ENCODE data around the gene UTRN.

UTRN gene

GRCh38 chr6:144283646-144284477 lies 1.3 kb upstream of the UTRN start:
- H3K36me3 ChIP-seq (ENCODE audit: control insufficient read depth, insufficient read depth, low read length) = no peaks in the 10 kb centered on the region
- peak overlapping the region; percentile 81 for H3K9ac ChIP-seq (ENCODE audit: low read length)
- peak overlapping the region; percentile 97 for H3K4me3 ChIP-seq (ENCODE audit: low read depth, low read length)
- H3K27ac ChIP-seq (ENCODE audit: low read depth, low read length) = peak overlapping the region; percentile 76; the same call in 1 of the 2 replicates
- no peaks in the 10 kb centered on the region for H3K9me3 ChIP-seq (ENCODE audit: control insufficient read depth, insufficient read depth, low read depth, low read length)
- H3K27me3 ChIP-seq (ENCODE audit: control insufficient read depth, insufficient read depth, low read length) = peaks cover 5% of the 10 kb centered on the region; the same call in 1 of the 2 replicates
- H3K4me1 ChIP-seq (ENCODE audit: control insufficient read depth, insufficient read depth, low read length) = peaks cover 26% of the 10 kb centered on the region

GRCh38 chr6:144284478-144284782 lies 705 bp upstream of the UTRN start:
- H3K4me1 ChIP-seq (ENCODE audit: control insufficient read depth, insufficient read depth, low read length) = peaks cover 20% of the 10 kb centered on the region
- peak overlapping the region; percentile 81 for H3K9ac ChIP-seq (ENCODE audit: low read length)
- no peaks in the 10 kb centered on the region for H3K36me3 ChIP-seq (ENCODE audit: control insufficient read depth, insufficient read depth, low read length)
- H3K9me3 ChIP-seq (ENCODE audit: control insufficient read depth, insufficient read depth, low read depth, low read length) = no peaks in the 10 kb centered on the region
- peaks cover 5% of the 10 kb centered on the region; the same call in 1 of the 2 replicates for H3K27me3 ChIP-seq (ENCODE audit: control insufficient read depth, insufficient read depth, low read length)
- peak overlapping the region; percentile 97 for H3K4me3 ChIP-seq (ENCODE audit: low read depth, low read length)
- peak overlapping the region; percentile 76; the same call in 1 of the 2 replicates for H3K27ac ChIP-seq (ENCODE audit: low read depth, low read length)

GRCh38 chr6:144285548-144285797 lies 338 bp downstream of the UTRN start:
- peak overlapping the region; percentile 97 for H3K4me3 ChIP-seq (ENCODE audit: low read depth, low read length)
- peak overlapping the region; percentile 76; the same call in 1 of the 2 replicates for H3K27ac ChIP-seq (ENCODE audit: low read depth, low read length)
- H3K9ac ChIP-seq (ENCODE audit: low read length) = peak overlapping the region; percentile 81
- peaks cover 5% of the 10 kb centered on the region; the same call in 1 of the 2 replicates for H3K27me3 ChIP-seq (ENCODE audit: control insufficient read depth, insufficient read depth, low read length)
- no peaks in the 10 kb centered on the region for H3K9me3 ChIP-seq (ENCODE audit: control insufficient read depth, insufficient read depth, low read depth, low read length)
- H3K4me1 ChIP-seq (ENCODE audit: control insufficient read depth, insufficient read depth, low read length) = peaks cover 16% of the 10 kb centered on the region
- H3K36me3 ChIP-seq (ENCODE audit: control insufficient read depth, insufficient read depth, low read length) = no peaks in the 10 kb centered on the region

GRCh38 chr6:144285798-144286502 lies 815 bp downstream of the UTRN start:
- Histone ChIP-seq H3K4me1 (ENCODE audit: control insufficient read depth, insufficient read depth, low read length) (peaks cover 15% of the 10 kb centered on the region), H3K36me3 (ENCODE audit: control insufficient read depth, insufficient read depth, low read length) (no peaks in the 10 kb centered on the region), H3K27me3 (ENCODE audit: control insufficient read depth, insufficient read depth, low read length) (peaks cover 5% of the 10 kb centered on the region; the same call in 1 of the 2 replicates), H3K27ac (ENCODE audit: low read depth, low read length) (no peak overlapping the region), H3K9me3 (ENCODE audit: control insufficient read depth, insufficient read depth, low read depth, low read length) (no peaks in the 10 kb centered on the region), H3K4me3 (ENCODE audit: low read depth, low read length) (peak overlapping the region; percentile 97), H3K9ac (ENCODE audit: low read length) (peak overlapping the region; percentile 81)

- Histone ChIP-seq H3K27me3 (ENCODE audit: control insufficient read depth, insufficient read depth, low read length) (peaks cover 5% of the 10 kb centered on the region; the same call in 1 of the 2 replicates), H3K27ac (ENCODE audit: low read depth, low read length) (no peak overlapping the region; the same call in 1 of the 2 replicates), H3K4me1 (ENCODE audit: control insufficient read depth, insufficient read depth, low read length) (peaks cover 14% of the 10 kb centered on the region), H3K9me3 (ENCODE audit: control insufficient read depth, insufficient read depth, low read depth, low read length) (no peaks in the 10 kb centered on the region), H3K4me3 (ENCODE audit: low read depth, low read length) (peak overlapping the region; percentile 97), H3K9ac (ENCODE audit: low read length) (peak overlapping the region; percentile 81), H3K36me3 (ENCODE audit: control insufficient read depth, insufficient read depth, low read length) (no peaks in the 10 kb centered on the region)
Measured at GRCh38 chr6:144286503-144287393, 1.6 kb downstream of the UTRN start.

GRCh38 chr6:144289006-144289405 lies 3.9 kb downstream of the UTRN start:
- Histone ChIP-seq H3K27me3 (ENCODE audit: control insufficient read depth, insufficient read depth, low read length) (peaks cover 2% of the 10 kb centered on the region; the same call in 1 of the 2 replicates), H3K9me3 (ENCODE audit: control insufficient read depth, insufficient read depth, low read depth, low read length) (no peaks in the 10 kb centered on the region), H3K4me3 (ENCODE audit: low read depth, low read length) (no peak overlapping the region), H3K9ac (ENCODE audit: low read length) (no peak overlapping the region), H3K27ac (ENCODE audit: low read depth, low read length) (no peak overlapping the region), H3K36me3 (ENCODE audit: control insufficient read depth, insufficient read depth, low read length) (peaks cover 7% of the 10 kb centered on the region; the same call in 1 of the 2 replicates), H3K4me1 (ENCODE audit: control insufficient read depth, insufficient read depth, low read length) (peaks cover 10% of the 10 kb centered on the region)

GRCh38 chr6:144292372-144292771 lies 7.2 kb downstream of the UTRN start:
- no peak overlapping the region for H3K27ac ChIP-seq (ENCODE audit: low read depth, low read length)

GRCh38 chr6:144294016-144294415 lies 8.9 kb downstream of the UTRN start:
- Histone ChIP-seq H3K9ac (ENCODE audit: low read length) (no peak overlapping the region), H3K27me3 (ENCODE audit: control insufficient read depth, insufficient read depth, low read length) (no peaks in the 10 kb centered on the region), H3K27ac (ENCODE audit: low read depth, low read length) (no peak overlapping the region), H3K4me3 (ENCODE audit: low read depth, low read length) (no peak overlapping the region), H3K4me1 (ENCODE audit: control insufficient read depth, insufficient read depth, low read length) (no peaks in the 10 kb centered on the region), H3K9me3 (ENCODE audit: control insufficient read depth, insufficient read depth, low read depth, low read length) (peaks cover 6% of the 10 kb centered on the region; the same call in 1 of the 2 replicates), H3K36me3 (ENCODE audit: control insufficient read depth, insufficient read depth, low read length) (peaks cover 18% of the 10 kb centered on the region)

More at GRCh38 chr6:144292372-144292771, 7.2 kb downstream of the UTRN start:
- Histone ChIP-seq H3K9me3 (ENCODE audit: control insufficient read depth, insufficient read depth, low read depth, low read length) (peaks cover 6% of the 10 kb centered on the region; the same call in 1 of the 2 replicates), H3K4me1 (ENCODE audit: control insufficient read depth, insufficient read depth, low read length) (peaks cover 7% of the 10 kb centered on the region), H3K4me3 (ENCODE audit: low read depth, low read length) (no peak overlapping the region), H3K9ac (ENCODE audit: low read length) (no peak overlapping the region), H3K27me3 (ENCODE audit: control insufficient read depth, insufficient read depth, low read length) (no peaks in the 10 kb centered on the region), H3K36me3 (ENCODE audit: control insufficient read depth, insufficient read depth, low read length) (peaks cover 18% of the 10 kb centered on the region)

GRCh38 chr6:144295211-144295610 lies 10.1 kb downstream of the UTRN start:
- H3K4me1 ChIP-seq (ENCODE audit: control insufficient read depth, insufficient read depth, low read length) = no peaks in the 10 kb centered on the region
- no peak overlapping the region for H3K4me3 ChIP-seq (ENCODE audit: low read depth, low read length)
- H3K27me3 ChIP-seq (ENCODE audit: control insufficient read depth, insufficient read depth, low read length) = no peaks in the 10 kb centered on the region
- no peak overlapping the region for H3K27ac ChIP-seq (ENCODE audit: low read depth, low read length)
- H3K9ac ChIP-seq (ENCODE audit: low read length) = no peak overlapping the region
- H3K36me3 ChIP-seq (ENCODE audit: control insufficient read depth, insufficient read depth, low read length) = peaks cover 18% of the 10 kb centered on the region
- H3K9me3 ChIP-seq (ENCODE audit: control insufficient read depth, insufficient read depth, low read depth, low read length) = peaks cover 6% of the 10 kb centered on the region; the same call in 1 of the 2 replicates

GRCh38 chr6:144295981-144296767 lies 11.0 kb downstream of the UTRN start:
- no peaks in the 10 kb centered on the region for H3K27me3 ChIP-seq (ENCODE audit: control insufficient read depth, insufficient read depth, low read length)
- H3K9ac ChIP-seq (ENCODE audit: low read length) = no peak overlapping the region
- H3K27ac ChIP-seq (ENCODE audit: low read depth, low read length) = no peak overlapping the region
- H3K36me3 ChIP-seq (ENCODE audit: control insufficient read depth, insufficient read depth, low read length) = peaks cover 18% of the 10 kb centered on the region
- no peaks in the 10 kb centered on the region for H3K4me1 ChIP-seq (ENCODE audit: control insufficient read depth, insufficient read depth, low read length)
- H3K4me3 ChIP-seq (ENCODE audit: low read depth, low read length) = no peak overlapping the region
- H3K9me3 ChIP-seq (ENCODE audit: control insufficient read depth, insufficient read depth, low read depth, low read length) = peaks cover 6% of the 10 kb centered on the region; the same call in 1 of the 2 replicates

Measured in HUES6 (cell line).